Smooth muscle cell of the brain vasculature (primary cell): ENCODE data around the gene GFAP.

ENCODE experiments used
- DNase-seq: peaks from one replicate; pipeline ENCODE4 v3.0.0-alpha.2; 2012; ENCODE audit warnings: low read depth, low spot score

The GFAP gene

GRCh38 chr17:44915862-44916780 lies 821 bp upstream of the GFAP start:
- no peak for DNase-seq

GRCh38 chr17:44914698-44915271 lies 515 bp downstream of the GFAP start:
- no peak for DNase-seq

GRCh38 chr17:44914148-44914547 lies 1.2 kb downstream of the GFAP start:
- no peak for DNase-seq

- no peak for DNase-seq
Observed at GRCh38 chr17:44913676-44914075, 1.6 kb downstream of the GFAP start.

- DNase-seq: no peak
Observed at GRCh38 chr17:44912763-44913544, 2.3 kb downstream of the GFAP start.

- DNase-seq: no peak
Observed at GRCh38 chr17:44911133-44912001, 3.9 kb downstream of the GFAP start.

GRCh38 chr17:44910231-44911106 lies 4.8 kb downstream of the GFAP start:
- DNase-seq: no peak

GRCh38 chr17:44909681-44910144 lies 5.6 kb downstream of the GFAP start:
- DNase-seq: no peak

- DNase-seq: no peak
Observed at GRCh38 chr17:44908761-44909326, 6.5 kb downstream of the GFAP start.

- no peak for DNase-seq
Observed at GRCh38 chr17:44907729-44908470, 7.4 kb downstream of the GFAP start.

- DNase-seq: no peak
Observed at GRCh38 chr17:44906763-44907728, 8.3 kb downstream of the GFAP start.

- no peak for DNase-seq
Observed at GRCh38 chr17:44906010-44906646, 9.2 kb downstream of the GFAP start.

GRCh38 chr17:44905006-44906000 lies 10.0 kb downstream of the GFAP start:
- no peak for DNase-seq

GRCh38 chr17:44904001-44904984 lies 11.0 kb downstream of the GFAP start:
- DNase-seq: no peak
